ENCODE measurements around the gene ABCA8.
"Not testable (repeated sequence)": the region's sequence is repeated elsewhere in the genome, so short reads cannot be mapped to it uniquely, and the experiment has no call there.

Gene ABCA8

DNA sequence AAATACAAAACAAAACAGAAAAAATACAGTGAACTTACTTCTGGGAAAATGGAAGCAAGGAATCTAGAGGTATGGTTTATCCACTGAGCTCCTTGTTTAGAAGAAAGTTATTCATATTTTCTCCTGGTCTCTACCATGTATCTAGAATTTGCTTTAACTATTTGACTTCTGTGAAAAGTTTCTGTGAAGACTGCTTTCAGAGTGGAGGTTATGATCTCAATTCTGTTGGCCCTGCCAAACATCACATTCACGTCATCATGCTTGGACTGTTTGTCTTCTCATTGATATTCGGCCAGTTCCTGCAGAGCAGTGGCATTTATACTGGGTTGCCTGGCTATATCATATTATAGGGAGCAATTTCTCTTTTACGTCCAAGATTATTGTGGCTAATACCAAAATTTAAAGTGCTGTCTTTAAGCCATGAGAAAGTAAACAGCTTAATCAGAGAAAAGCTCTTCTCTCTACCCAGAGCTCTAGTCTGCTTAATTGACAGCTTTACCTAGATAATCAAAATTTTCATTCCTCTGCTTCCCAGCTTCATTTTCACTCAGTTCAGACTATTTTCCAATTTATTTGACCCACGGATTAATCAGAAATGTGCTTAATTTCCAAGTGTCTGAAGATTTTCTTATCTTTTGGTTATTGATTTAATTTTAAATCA lies at the start of gene ABCA8:
Gene ABCA8 (minus strand): TSS at position 212 of the 661 bp plus-strand sequence. CDS start 13,358 bp downstream, outside the sequence.
- Mint-ChIP-seq H3K4me3 (no peak within 1 kb of the TSS), H3K4me1 (ENCODE audit: low read depth) (no peaks in the 10 kb centered on the region), H3K36me3 (ENCODE audit: low read depth) (no peaks in the 10 kb centered on the region), H3K27ac (no peak within 1 kb of the TSS), H3K27me3 (peaks cover 4% of the 10 kb centered on the region), H3K9me3 (no peaks in the 10 kb centered on the region)

DNA sequence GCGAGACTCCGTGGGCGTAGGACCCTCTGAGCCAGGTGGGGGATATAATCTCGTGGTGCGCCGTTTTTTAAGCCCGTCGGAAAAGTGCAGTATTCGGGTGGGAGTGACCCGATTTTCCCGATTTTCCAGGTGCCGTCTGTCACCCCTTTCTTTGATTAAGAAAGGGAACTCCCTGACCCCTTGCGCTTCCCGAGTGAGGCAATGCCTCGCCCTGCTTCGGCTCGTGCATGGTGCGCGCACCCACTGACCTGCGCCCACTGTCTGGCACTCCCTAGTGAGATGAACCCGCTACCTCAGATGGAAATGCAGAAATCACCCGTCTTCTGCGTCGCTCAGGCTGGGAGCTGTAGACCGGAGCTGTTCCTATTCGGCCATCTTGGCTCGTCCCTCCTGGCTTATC lies 49.6 kb upstream of the ABCA8 start:
- H3K27me3 Mint-ChIP-seq; H3K9me3 Mint-ChIP-seq; H3K4me1 Mint-ChIP-seq (ENCODE audit: low read depth); H3K27ac Mint-ChIP-seq; H3K36me3 Mint-ChIP-seq (ENCODE audit: low read depth); H3K4me3 Mint-ChIP-seq: not testable (repeated sequence)

- H3K4me3 Mint-ChIP-seq; H3K27ac Mint-ChIP-seq; H3K36me3 Mint-ChIP-seq (ENCODE audit: low read depth); H3K9me3 Mint-ChIP-seq; H3K27me3 Mint-ChIP-seq; H3K4me1 Mint-ChIP-seq (ENCODE audit: low read depth): not testable (repeated sequence)
Measured at GRCh38 chr17:68999743-69000142, 44.6 kb upstream of the ABCA8 start.

DNA sequence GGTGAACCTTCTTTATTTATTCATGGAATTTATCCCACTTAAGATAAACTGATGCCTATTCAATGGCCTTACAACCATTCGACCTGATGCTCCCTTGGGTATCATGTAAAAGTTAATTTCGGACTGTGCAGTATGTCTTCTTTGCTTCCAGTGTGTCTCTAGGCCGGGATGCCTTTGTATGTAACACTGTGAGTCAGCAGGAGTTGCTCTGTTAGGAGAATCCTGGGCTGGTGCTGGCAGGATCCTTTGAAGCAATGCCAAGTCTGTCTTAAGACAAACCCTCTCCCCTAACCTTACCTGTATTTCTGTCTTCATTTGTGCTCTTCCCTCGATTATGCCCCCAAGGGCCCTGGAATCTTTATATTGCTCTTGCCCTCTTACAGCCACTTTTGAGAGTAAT lies 37.9 kb upstream of the ABCA8 start:
- Mint-ChIP-seq H3K27ac (no peak overlapping the region), H3K4me3 (no peak overlapping the region), H3K9me3 (no peaks in the 10 kb centered on the region), H3K4me1 (ENCODE audit: low read depth) (no peaks in the 10 kb centered on the region), H3K36me3 (ENCODE audit: low read depth) (no peaks in the 10 kb centered on the region), H3K27me3 (no peaks in the 10 kb centered on the region)

- no peaks in the 10 kb centered on the region for H3K27me3 Mint-ChIP-seq
- no peaks in the 10 kb centered on the region for H3K9me3 Mint-ChIP-seq
Measured at GRCh38 chr17:68987966-68988365, 32.8 kb upstream of the ABCA8 start.

DNA sequence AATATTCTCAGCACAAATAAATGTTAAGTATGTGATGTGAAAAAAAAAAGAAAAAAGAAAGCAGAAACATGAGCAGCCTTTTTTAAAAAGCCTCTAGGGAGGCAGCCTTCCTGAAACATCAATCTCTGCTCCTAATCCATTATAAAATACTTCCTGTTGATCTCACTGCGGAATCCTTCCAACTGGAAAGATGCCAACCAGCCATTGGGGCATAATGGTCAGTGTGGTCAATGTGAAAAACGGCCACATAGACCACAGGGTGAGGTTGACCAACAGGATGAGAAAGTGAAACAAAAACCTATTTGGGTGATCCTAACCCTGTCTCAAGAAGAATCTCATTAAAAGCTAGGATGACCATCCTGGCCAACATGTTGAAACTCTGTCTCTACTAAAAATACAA lies 26.1 kb upstream of the ABCA8 start:
- no peak overlapping the region for H3K4me3 Mint-ChIP-seq
- H3K36me3 Mint-ChIP-seq (ENCODE audit: low read depth): no peaks in the 10 kb centered on the region
- H3K4me1 Mint-ChIP-seq (ENCODE audit: low read depth): no peaks in the 10 kb centered on the region
- no peaks in the 10 kb centered on the region for H3K9me3 Mint-ChIP-seq
- no peak overlapping the region for H3K27ac Mint-ChIP-seq
- no peaks in the 10 kb centered on the region for H3K27me3 Mint-ChIP-seq

More at GRCh38 chr17:68987966-68988365, 32.8 kb upstream of the ABCA8 start:
- no peaks in the 10 kb centered on the region for H3K36me3 Mint-ChIP-seq (ENCODE audit: low read depth)
- no peak overlapping the region for H3K4me3 Mint-ChIP-seq
- no peaks in the 10 kb centered on the region for H3K4me1 Mint-ChIP-seq (ENCODE audit: low read depth)
- no peak overlapping the region for H3K27ac Mint-ChIP-seq

DNA sequence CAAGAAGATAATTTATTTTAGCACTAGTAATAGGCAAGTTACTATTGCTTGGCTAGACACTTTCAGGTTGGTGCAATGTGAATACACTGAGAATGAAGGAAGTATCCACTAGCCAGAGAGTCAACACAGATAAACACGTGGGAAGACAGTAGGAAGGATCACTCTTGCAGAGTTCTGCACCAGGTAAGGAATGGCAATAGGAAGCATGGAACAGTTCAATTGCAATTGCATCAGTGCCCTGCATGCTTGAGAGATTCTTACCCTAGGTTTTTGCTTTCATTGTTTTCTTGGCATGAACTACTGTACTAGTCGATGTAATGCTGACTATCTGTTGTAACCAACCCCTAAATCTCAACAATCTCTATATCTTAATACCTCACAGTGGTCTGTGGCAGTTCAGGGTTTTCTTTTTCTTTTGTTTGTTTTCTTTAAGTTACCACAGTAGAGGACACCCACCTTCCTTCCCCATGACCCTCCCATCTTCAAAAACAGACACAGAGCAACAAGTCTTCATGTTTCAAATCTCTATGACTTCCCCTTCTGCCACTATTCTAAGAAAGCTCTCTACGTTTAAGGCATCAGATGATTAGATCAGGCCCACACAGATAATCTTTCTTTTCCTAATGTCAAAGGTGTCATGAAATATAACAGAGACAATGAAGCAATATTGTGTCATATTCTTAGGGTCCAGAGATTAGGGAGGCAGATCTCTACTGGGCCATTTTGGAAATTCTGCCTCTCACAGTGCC lies 18.1 kb upstream of the ABCA8 start:
- no peaks in the 10 kb centered on the region for H3K4me1 Mint-ChIP-seq (ENCODE audit: low read depth)
- H3K9me3 Mint-ChIP-seq: no peaks in the 10 kb centered on the region
- no peaks in the 10 kb centered on the region for H3K27me3 Mint-ChIP-seq
- H3K36me3 Mint-ChIP-seq (ENCODE audit: low read depth): no peaks in the 10 kb centered on the region
- no peak overlapping the region for H3K4me3 Mint-ChIP-seq
- H3K27ac Mint-ChIP-seq: no peak overlapping the region

GRCh38 chr17:68972119-68972704 lies 17.0 kb upstream of the ABCA8 start:
- H3K27ac Mint-ChIP-seq: no peak overlapping the region
- H3K9me3 Mint-ChIP-seq: no peaks in the 10 kb centered on the region
- no peaks in the 10 kb centered on the region for H3K36me3 Mint-ChIP-seq (ENCODE audit: low read depth)
- no peak overlapping the region for H3K4me3 Mint-ChIP-seq
- H3K27me3 Mint-ChIP-seq: no peaks in the 10 kb centered on the region
- H3K4me1 Mint-ChIP-seq (ENCODE audit: low read depth): no peaks in the 10 kb centered on the region

DNA sequence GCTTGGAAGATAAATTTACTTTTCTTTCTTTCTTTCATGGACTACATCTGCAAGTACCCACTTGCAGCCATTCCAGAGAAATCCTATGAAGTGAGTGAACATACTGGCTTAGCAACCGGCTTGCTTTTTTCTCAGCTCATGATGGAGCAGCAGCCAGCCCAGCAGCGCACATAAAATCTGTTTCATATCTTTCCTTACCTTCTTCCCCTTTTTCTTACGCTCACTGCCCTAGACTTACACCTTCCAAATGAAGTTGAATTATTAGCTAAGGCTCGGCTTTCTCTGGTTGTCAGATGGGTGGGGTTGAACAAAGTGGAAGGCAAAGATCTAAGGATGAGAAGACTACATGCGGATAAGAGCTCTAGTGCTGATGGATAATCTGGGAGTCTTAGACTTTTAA lies 13.9 kb upstream of the ABCA8 start:
- H3K27ac Mint-ChIP-seq: no peak overlapping the region
- H3K27me3 Mint-ChIP-seq: no peaks in the 10 kb centered on the region
- no peaks in the 10 kb centered on the region for H3K9me3 Mint-ChIP-seq
- H3K4me1 Mint-ChIP-seq (ENCODE audit: low read depth): no peaks in the 10 kb centered on the region
- no peak overlapping the region for H3K4me3 Mint-ChIP-seq
- no peaks in the 10 kb centered on the region for H3K36me3 Mint-ChIP-seq (ENCODE audit: low read depth)

GRCh38 chr17:68963958-68964357 lies 8.8 kb upstream of the ABCA8 start:
- Mint-ChIP-seq H3K4me3 (no peak overlapping the region), H3K36me3 (ENCODE audit: low read depth) (no peaks in the 10 kb centered on the region), H3K27me3 (no peaks in the 10 kb centered on the region)

GRCh38 chr17:68961214-68961882 lies 6.2 kb upstream of the ABCA8 start:
- H3K4me3 Mint-ChIP-seq: no peak overlapping the region
- peaks cover 4% of the 10 kb centered on the region for H3K27me3 Mint-ChIP-seq
- H3K27ac Mint-ChIP-seq: no peak overlapping the region
- no peaks in the 10 kb centered on the region for H3K4me1 Mint-ChIP-seq (ENCODE audit: low read depth)
- no peaks in the 10 kb centered on the region for H3K36me3 Mint-ChIP-seq (ENCODE audit: low read depth)
- H3K9me3 Mint-ChIP-seq: no peaks in the 10 kb centered on the region

More at GRCh38 chr17:68963958-68964357, 8.8 kb upstream of the ABCA8 start:
- Mint-ChIP-seq H3K4me1 (ENCODE audit: low read depth) (no peaks in the 10 kb centered on the region), H3K9me3 (no peaks in the 10 kb centered on the region), H3K27ac (no peak overlapping the region)

DNA sequence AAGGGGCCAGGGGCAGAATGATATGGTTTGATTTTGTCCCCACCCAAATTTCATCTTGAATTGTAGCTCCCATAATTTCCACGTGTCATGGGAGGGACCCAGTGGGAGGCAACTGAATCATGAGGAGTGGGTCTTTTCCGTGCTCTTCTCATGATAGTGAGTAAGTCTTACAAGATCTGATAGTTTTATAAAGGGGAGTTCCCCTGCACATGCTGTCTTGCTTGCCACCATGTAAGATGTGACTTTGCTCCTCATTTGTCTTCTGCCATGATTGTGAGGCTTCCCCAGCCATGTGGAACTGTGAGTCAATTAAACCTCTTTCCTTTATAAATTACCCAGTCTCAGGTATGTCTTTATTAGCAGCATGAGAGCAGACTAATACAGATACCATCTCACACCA lies 3.9 kb upstream of the ABCA8 start:
- not testable (repeated sequence) for H3K4me1 Mint-ChIP-seq (ENCODE audit: low read depth); H3K27me3 Mint-ChIP-seq; H3K36me3 Mint-ChIP-seq (ENCODE audit: low read depth); H3K4me3 Mint-ChIP-seq; H3K9me3 Mint-ChIP-seq; H3K27ac Mint-ChIP-seq

DNA sequence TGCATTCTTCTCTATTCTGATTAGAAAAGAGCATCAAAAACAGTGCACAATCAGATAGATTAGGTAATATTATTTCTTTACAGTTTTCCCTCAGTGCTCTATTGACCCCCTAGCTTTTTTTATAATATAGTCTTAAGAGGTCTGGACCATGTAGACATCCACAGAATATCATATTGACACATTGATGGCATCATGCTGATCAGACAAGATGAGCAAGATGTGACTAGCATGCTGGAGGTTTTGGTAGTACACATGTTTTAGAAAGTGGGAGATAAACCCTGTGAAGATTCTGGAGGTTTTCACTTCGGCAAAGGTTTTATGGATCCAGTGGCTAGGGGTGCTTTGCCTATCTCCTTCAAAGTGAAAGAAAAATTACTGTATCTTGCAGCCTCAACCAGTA lies 2.8 kb upstream of the ABCA8 start:
- H3K27me3 Mint-ChIP-seq: peaks cover 4% of the 10 kb centered on the region

GRCh38 chr17:68954146-68954896 lies 871 bp downstream of the ABCA8 start:
- Mint-ChIP-seq H3K9me3 (no peaks in the 10 kb centered on the region), H3K4me1 (ENCODE audit: low read depth) (no peaks in the 10 kb centered on the region), H3K4me3 (no peak overlapping the region), H3K27ac (no peak overlapping the region), H3K36me3 (ENCODE audit: low read depth) (no peaks in the 10 kb centered on the region), H3K27me3 (peaks cover 4% of the 10 kb centered on the region)

More for the DNA sequence above, 2.8 kb upstream of the ABCA8 start:
- Mint-ChIP-seq H3K4me1 (ENCODE audit: low read depth) (no peaks in the 10 kb centered on the region), H3K36me3 (ENCODE audit: low read depth) (no peaks in the 10 kb centered on the region), H3K9me3 (no peaks in the 10 kb centered on the region), H3K4me3 (no peak overlapping the region), H3K27ac (no peak overlapping the region)

Measured in stimulated activated naive CD8-positive, alpha-beta T cell treated with anti-CD3 and anti-CD28 coated beads, Interleukin-15, Interleukin-2, amounts not matched to agents 100 ng/mL and 50 ng/mL, for 24 hours (primary cell).